Measurements from ENCODE around the gene IL1A. TPM values are rescaled to one million over a fixed set of nuclear protein-coding genes. Genes with fewer than 3 reads are reported as not detected.

The IL1A gene
- total RNA-seq, 2 experiments from 2014 or later = not detected

- H3K27me3 Mint-ChIP-seq = no peaks in the 10 kb centered on the region
- intact Hi-C loops (cut with DNase I, micrococcal nuclease) = loop anchor here in 1 of 2 experiments (10.0 kb wide), 2 partner anchors 707 to 877 kb away; partner anchors contain the start of genes ANAPC1 and TMEM87B
- no peak overlapping the region for H3K4me3 Mint-ChIP-seq
- H3K4me3 ChIP-seq (ENCODE audit: low read length) = no peak overlapping the region
- CTCF ChIA-PET = interaction anchor here (1.2 to 1.5 kb wide), 3 partner anchors 9 to 12 kb away, joined by 4 to 6 read pairs (median 5); no protein-coding TSS in a partner anchor
- H3K36me3 ChIP-seq (ENCODE audit: insufficient read depth, low read length) = no peaks in the 10 kb centered on the region
- no peak overlapping the region for H3K27ac ChIP-seq (ENCODE audit: low read depth in 1 of 2, low read length in 2 of 2)
- POLR2A ChIA-PET = interaction anchor here (0.9 kb wide), 1 partner anchor 11 kb away, joined by 3 read pairs; no protein-coding TSS in a partner anchor
- TF ChIP-seq, protein P1, sequence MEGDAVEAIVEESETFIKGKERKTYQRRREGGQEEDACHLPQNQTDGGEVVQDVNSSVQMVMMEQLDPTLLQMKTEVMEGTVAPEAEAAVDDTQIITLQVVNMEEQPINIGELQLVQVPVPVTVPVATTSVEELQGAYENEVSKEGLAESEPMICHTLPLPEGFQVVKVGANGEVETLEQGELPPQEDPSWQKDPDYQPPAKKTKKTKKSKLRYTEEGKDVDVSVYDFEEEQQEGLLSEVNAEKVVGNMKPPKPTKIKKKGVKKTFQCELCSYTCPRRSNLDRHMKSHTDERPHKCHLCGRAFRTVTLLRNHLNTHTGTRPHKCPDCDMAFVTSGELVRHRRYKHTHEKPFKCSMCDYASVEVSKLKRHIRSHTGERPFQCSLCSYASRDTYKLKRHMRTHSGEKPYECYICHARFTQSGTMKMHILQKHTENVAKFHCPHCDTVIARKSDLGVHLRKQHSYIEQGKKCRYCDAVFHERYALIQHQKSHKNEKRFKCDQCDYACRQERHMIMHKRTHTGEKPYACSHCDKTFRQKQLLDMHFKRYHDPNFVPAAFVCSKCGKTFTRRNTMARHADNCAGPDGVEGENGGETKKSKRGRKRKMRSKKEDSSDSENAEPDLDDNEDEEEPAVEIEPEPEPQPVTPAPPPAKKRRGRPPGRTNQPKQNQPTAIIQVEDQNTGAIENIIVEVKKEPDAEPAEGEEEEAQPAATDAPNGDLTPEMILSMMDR (IDR thresholded peaks at IDR 0.05) = no peak
- no peaks in the 10 kb centered on the region for H3K9me3 ChIP-seq (ENCODE audit: control insufficient read depth in 1 of 2, insufficient read depth in 1 of 2, low read length in 2 of 2)
- ATAC-seq (ENCODE audit: poor library complexity) (no peak), DNase-seq (no peak)
- H3K36me3 Mint-ChIP-seq (ENCODE audit: low read depth) = no peaks in the 10 kb centered on the region
- peaks cover 25% of the 10 kb centered on the region for H3K4me1 Mint-ChIP-seq (ENCODE audit: low read depth)
- H3K4me1 ChIP-seq (ENCODE audit: insufficient read depth, low read length) = peaks cover 17% of the 10 kb centered on the region
- H3K9me3 Mint-ChIP-seq = no peaks in the 10 kb centered on the region
- no peaks in the 10 kb centered on the region for H3K27me3 ChIP-seq (ENCODE audit: control insufficient read depth in 1 of 2, insufficient read depth in 2 of 2, low read length in 2 of 2)
- no peak overlapping the region for H3K27ac Mint-ChIP-seq
These were observed 22.0 kb downstream of the IL1A start for GRCh38 chr2:112762276-112762675.

- Mint-ChIP-seq H3K4me3 (no peak overlapping the region), H3K36me3 (ENCODE audit: low read depth) (no peaks in the 10 kb centered on the region), H3K9me3 (no peaks in the 10 kb centered on the region), H3K4me1 (ENCODE audit: low read depth) (peaks cover 17% of the 10 kb centered on the region), H3K27ac (no peak overlapping the region), H3K27me3 (no peaks in the 10 kb centered on the region)
- Histone ChIP-seq H3K4me3 (ENCODE audit: low read length) (no peak overlapping the region), H3K27me3 (ENCODE audit: control insufficient read depth in 1 of 2, insufficient read depth in 2 of 2, low read length in 2 of 2) (no peaks in the 10 kb centered on the region), H3K36me3 (ENCODE audit: insufficient read depth, low read length) (no peaks in the 10 kb centered on the region), H3K27ac (ENCODE audit: low read depth in 1 of 2, low read length in 2 of 2) (no peak overlapping the region), H3K9me3 (ENCODE audit: control insufficient read depth in 1 of 2, insufficient read depth in 1 of 2, low read length in 2 of 2) (no peaks in the 10 kb centered on the region), H3K4me1 (ENCODE audit: insufficient read depth, low read length) (peaks cover 16% of the 10 kb centered on the region)
- POLR2A ChIA-PET = no interaction called here
- TF ChIP-seq, protein P1 (IDR thresholded peaks at IDR 0.05) = no peak
- intact Hi-C loops (cut with DNase I, micrococcal nuclease) = loop anchor here in 1 of 2 experiments (10.0 kb wide), 2 partner anchors 705 to 875 kb away; partner anchors contain the start of genes ANAPC1 and TMEM87B
- ATAC-seq (ENCODE audit: poor library complexity) (no peak), DNase-seq (no peak)
- CTCF ChIA-PET = interaction anchor here (2.9 kb wide), 1 partner anchor 10 kb away, joined by 10 read pairs; no protein-coding TSS in a partner anchor
These were observed 24.1 kb downstream of the IL1A start for GRCh38 chr2:112760149-112760548.

DNA sequence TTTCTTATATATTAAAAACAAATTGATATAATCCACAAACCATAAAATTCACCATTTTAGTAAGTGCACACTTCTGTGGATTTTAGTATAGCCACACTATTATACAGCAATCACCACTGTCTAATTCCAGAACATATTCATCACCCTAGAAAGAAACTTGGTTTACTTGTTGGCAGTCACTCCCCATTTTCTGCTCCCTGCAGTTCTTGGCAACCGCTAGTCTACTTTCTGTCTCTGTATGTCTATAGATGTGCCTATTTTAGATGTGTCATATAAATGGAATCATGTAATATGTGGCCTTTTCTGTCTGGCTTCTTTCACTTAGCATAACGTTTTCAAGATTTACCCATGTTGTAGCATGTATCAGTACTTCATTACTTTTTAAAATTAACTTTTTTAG, 25.6 kb downstream of the IL1A start:
- intact Hi-C loops (cut with DNase I, micrococcal nuclease) = no loop called here
- Histone ChIP-seq H3K9me3 (ENCODE audit: control insufficient read depth in 1 of 2, insufficient read depth in 1 of 2, low read length in 2 of 2) (no peaks in the 10 kb centered on the region), H3K27ac (ENCODE audit: low read depth in 1 of 2, low read length in 2 of 2) (no peak overlapping the region), H3K36me3 (ENCODE audit: insufficient read depth, low read length) (no peaks in the 10 kb centered on the region), H3K4me3 (ENCODE audit: low read length) (no peak overlapping the region), H3K4me1 (ENCODE audit: insufficient read depth, low read length) (peaks cover 4% of the 10 kb centered on the region), H3K27me3 (ENCODE audit: control insufficient read depth in 1 of 2, insufficient read depth in 2 of 2, low read length in 2 of 2) (no peaks in the 10 kb centered on the region)
- no peak for DNase-seq
- Mint-ChIP-seq H3K36me3 (ENCODE audit: low read depth) (no peaks in the 10 kb centered on the region), H3K9me3 (no peaks in the 10 kb centered on the region), H3K4me1 (ENCODE audit: low read depth) (peaks cover 6% of the 10 kb centered on the region), H3K27ac (no peak overlapping the region), H3K4me3 (no peak overlapping the region), H3K27me3 (no peaks in the 10 kb centered on the region)
- ChIA-PET CTCF (interaction anchor here (2.9 kb wide), 1 partner anchor 9 kb away, joined by 10 read pairs; no protein-coding TSS in a partner anchor), POLR2A (no interaction called here)
- TF ChIP-seq, protein P1 (IDR thresholded peaks at IDR 0.05) = no peak
- ATAC-seq (ENCODE audit: poor library complexity) = no peak
